GM19324 (cell line): Measurements from ENCODE around the gene OTOL1.

Experiments
- ATAC-seq: cut with Tn5 transposase; IDR thresholded peaks from one replicate; pipeline ENCODE4 v1.9.1; 2021; ENCODE audit warnings: mild to moderate bottlenecking, moderate library complexity; ENCODE audit not compliant: unreplicated experiment, low FRiP score

OTOL1 gene

DNA sequence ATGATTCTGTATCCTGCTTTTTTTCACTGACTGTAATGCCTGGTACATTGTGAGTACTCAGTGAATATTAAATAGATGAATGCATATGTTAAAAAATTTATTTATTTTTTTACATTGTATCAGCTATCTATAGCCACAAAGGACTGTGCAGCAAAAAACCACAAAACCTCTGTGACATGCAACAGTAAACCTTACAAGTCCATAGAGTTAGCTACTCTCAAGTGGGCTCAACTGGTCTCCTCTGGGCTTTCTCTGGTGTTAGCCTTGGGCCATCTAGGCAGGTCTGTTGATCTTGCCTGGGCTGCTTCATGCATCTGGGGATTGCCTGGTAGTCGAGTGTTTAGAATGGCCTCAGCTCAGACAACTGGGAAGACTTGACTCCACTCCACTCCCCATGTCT is 35.3 kb downstream of the OTOL1 start:
- ATAC-seq, result no peak

DNA sequence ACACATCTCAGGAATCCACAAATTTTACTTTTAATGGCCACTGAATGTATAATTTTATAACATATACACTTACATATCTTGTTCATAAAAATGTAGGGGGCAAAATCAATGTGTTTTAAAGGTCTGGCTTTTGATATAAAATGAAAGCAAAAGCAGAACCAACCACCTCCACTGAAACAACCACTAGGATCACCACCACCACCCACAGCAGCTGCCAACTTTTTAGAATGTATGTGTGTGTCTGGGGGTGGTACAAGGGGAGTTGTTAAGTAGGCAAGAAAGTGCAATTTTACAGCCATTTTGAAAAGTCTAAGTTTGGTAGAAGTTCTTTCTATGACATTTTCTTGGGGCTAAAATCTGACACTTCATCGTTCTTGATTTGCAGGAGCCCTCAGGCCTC is 44.0 kb downstream of the OTOL1 start:
- ATAC-seq, result peak; percentile 79

DNA sequence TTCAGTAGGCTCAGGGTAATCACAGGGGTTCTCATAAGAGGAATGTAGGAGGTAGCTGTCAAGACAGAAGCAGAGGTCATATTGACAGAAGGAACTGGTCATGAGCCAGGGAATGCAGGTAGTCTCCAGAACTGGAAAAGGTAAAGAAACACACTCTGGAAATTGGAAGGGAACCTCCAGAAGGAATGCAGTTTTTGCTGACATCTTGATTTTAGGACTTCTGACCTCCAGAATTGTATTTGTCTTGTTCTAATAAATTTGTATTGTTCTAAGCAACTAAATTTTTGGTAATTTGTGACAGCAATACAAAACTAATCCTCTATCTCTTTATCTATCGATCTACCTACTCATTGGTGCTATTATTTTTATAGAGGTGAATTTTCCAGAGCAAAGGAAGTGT is 49.2 kb downstream of the OTOL1 start:
- no peak for ATAC-seq

DNA sequence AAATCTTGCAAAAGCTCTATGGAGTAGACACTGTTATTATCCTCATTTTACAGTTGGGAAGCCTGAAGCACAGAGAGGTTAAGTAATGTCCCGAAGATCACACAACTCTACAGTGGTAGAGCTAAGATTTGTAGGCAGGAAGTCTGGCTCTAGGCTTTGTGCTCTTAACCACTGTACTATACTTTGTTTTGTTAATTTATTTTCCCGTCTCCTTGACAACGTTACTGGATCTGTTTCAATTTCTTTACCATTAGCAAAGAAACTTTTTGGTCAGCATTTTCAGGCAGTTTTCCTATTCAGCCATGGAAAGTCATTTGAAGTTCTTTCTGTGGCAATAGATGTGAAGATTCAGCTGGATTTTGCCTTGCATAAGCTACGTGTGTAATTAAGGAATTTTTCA is 51.7 kb downstream of the OTOL1 start:
- ATAC-seq, result no peak

DNA sequence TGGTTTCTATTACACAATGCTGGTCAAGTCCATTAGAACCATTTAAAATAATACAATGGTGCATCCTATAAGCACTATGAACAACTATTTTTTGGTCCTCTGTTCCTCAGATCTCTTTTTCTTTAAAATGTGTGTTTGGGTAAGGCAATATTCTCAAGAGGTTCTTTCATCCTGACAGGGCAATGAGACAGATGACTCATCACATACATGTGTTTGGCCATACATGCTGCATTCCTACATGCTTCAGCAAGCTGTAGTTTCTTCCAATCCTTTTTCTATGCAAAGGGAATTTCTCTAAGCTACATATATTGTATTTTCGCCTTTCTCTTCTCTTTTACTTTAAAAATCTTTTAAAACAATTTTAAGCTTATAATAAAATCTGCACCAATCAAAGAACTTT is 52.7 kb downstream of the OTOL1 start:
- ATAC-seq, result no peak

DNA sequence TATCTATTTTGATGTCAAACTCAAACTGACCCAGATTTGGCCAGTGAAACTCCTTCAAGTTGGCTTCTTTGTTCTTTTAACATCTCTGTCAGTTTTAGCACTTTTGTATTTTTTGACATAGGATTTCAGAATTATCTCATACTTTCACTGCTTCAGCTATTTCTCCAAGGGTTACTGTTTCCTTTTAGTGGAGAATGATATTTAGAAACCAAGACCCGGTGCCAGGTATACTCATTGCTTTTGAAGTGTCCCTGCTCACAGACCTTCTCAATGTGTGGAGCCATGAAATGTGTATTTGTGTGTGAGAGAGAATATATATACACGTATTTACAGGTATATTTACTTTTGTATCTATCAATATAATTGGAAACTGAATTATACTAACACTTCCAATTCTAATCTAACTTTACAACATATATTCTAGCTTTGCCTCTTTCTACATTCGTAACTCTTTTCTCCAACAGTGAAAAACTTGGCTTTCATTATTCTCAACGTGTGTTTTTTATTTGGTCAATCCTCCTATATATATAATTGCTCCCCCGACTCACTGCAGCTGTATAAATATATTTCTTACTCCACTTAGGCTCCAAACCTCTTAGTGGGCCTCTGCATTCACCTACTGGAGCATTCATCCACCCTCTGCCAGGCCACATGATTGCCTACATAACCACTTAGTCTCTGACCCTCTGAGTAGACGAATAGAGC is 54.0 kb downstream of the OTOL1 start:
- ATAC-seq, result no peak

DNA sequence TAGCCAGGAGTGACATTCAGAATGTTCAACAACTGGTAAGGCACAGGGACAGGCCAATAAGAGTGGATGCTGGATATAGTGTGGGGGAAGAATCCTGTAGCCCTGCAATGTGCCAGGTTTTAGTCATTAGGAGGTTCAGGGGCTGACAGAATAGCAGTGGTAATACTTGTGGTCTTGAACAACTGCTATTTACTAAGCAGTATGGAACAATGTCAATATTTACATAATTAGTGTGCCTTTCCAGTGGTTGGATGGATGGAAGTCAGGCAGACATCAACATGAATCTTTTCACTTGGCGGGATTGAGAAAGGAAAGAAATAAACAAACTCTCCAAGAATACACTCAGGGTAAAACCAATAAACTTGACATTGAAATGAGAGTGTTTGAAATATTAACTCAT is 55.1 kb downstream of the OTOL1 start:
- ATAC-seq, result no peak

DNA sequence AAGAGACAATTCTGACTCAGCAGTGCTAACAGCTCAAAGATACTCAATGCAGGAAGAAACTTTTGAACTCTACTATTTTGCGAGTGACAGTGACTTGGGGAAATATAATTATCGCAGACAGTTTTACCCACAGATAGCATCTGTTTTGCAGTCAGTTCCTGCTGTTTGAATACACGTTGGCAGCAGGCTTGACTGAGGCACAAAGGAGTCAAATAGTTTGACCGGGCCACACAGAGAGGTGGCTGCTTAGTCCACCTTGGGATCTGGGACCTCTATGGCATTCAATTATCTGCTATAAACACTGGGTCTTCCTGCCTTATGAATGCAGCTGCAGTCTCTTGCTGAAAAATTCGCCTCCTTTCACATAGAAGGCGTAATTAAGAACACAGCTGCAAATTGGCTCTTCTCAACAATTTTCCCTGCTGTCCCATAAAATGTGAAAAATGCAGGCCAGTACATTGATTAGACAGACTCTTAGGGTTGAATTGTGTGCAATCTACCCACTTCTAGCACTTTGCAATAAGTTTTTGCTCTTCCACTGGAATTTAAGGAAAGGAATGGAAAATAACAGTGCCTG is 56.5 kb downstream of the OTOL1 start:
- no peak for ATAC-seq
